ENCODE results near the gene CREB3L2. TPM values are rescaled to one million over a fixed set of nuclear protein-coding genes. Genes with fewer than 3 reads are reported as not detected.

Gene CREB3L2
- total RNA-seq, 2 donors from 2014 or later: 32.9 to 33.6 TPM

DNA sequence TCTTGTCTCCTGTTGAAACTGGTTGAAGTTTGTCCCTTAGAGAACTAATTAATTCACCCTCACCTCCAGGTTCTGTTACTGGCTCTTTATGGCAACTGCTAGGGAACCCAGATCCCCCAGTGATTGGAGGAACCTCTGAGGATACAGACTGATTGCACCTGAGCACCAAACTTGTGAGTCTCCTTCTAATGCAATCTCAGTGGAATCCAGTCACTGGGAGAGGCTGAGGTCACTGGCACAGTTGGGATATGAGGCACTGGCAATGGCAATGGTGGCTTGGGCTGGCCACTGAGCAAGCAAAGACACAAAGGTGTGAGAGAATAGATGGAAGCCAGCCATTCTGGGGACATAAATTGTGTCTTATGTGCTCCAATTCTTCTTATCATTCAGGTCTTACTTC is 149.8 kb downstream of the CREB3L2 start:
- Mint-ChIP-seq H3K27me3 (peaks cover 17% of the 10 kb centered on the region), H3K4me1 (no peaks in the 10 kb centered on the region), H3K27ac (no peak overlapping the region), H3K4me3 (no peak overlapping the region), H3K36me3 (ENCODE audit: low read depth) (no peaks in the 10 kb centered on the region)
- ATAC-seq (no peak), DNase-seq (no peak)
- H3K9me3 ChIP-seq (ENCODE audit: control insufficient read depth, low read length, poor library complexity, severe bottlenecking): no peaks in the 10 kb centered on the region

GRCh38 chr7:137850972-137851945 is 150.6 kb downstream of the CREB3L2 start:
- Mint-ChIP-seq H3K27me3 (peaks cover 18% of the 10 kb centered on the region), H3K36me3 (ENCODE audit: low read depth) (no peaks in the 10 kb centered on the region), H3K4me1 (no peaks in the 10 kb centered on the region), H3K4me3 (no peak overlapping the region), H3K27ac (no peak overlapping the region)
- H3K9me3 ChIP-seq (ENCODE audit: control insufficient read depth, low read length, poor library complexity, severe bottlenecking): no peaks in the 10 kb centered on the region
- ATAC-seq (no peak), DNase-seq (no peak)

DNA sequence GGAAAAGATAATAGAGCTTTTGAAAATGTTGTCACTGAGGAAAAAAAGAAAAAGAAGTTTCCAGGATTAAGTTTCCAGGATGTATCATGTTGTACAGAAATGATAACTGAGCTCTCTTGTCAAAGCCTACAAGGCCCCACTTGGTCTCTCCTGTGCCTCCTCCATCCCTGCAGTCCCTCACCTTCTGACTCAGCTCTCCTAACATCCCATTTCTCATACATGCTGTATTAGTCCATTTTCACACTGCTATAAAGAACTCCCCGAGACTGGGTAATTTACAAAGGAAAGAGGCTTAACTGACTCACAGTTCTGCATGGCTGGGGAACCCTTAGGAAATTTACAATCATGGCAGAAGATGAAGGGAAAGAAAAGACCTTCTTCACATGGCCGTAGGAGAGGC is 151.3 kb downstream of the CREB3L2 start:
- Mint-ChIP-seq H3K27me3 (peaks cover 25% of the 10 kb centered on the region), H3K4me1 (peaks cover 2% of the 10 kb centered on the region), H3K4me3 (no peak overlapping the region), H3K27ac (no peak overlapping the region), H3K36me3 (ENCODE audit: low read depth) (no peaks in the 10 kb centered on the region)
- H3K9me3 ChIP-seq (ENCODE audit: control insufficient read depth, low read length, poor library complexity, severe bottlenecking): no peaks in the 10 kb centered on the region
- ATAC-seq: no peak
- no peak for DNase-seq

- Mint-ChIP-seq H3K27me3 (peaks cover 50% of the 10 kb centered on the region), H3K36me3 (ENCODE audit: low read depth) (peaks cover 5% of the 10 kb centered on the region), H3K4me3 (no peak overlapping the region), H3K27ac (no peak overlapping the region), H3K4me1 (peaks cover 2% of the 10 kb centered on the region)
- ATAC-seq: no peak
- no peak for DNase-seq
- H3K9me3 ChIP-seq (ENCODE audit: control insufficient read depth, low read length, poor library complexity, severe bottlenecking): no peaks in the 10 kb centered on the region
Observed at GRCh38 chr7:137848095-137848494, 153.8 kb downstream of the CREB3L2 start.

DNA sequence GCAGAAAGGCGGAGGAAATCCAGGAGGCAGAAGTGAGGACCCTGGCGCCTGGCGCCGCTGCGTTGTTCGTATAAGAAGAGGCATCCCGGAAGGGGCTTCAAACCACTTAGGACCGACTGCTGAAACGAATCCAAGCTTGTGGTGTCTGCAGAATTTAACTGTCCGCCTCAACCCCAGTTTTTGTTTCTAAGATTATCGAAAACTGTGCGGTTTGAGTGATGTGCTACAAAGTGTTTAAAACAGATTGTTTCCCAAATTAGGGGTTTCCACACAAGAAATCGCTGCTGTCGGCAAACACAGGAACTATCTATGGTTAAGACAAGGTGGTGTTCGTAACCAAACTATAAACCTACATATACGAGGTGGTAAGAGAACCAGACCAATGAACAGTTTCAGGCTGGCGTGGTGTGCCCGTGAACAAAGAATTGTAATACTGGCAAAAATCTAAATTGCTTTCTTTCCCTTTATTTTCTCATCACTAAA is 154.3 kb downstream of the CREB3L2 start:
- H3K4me3 Mint-ChIP-seq: no peak overlapping the region
- ATAC-seq: no peak
- H3K36me3 Mint-ChIP-seq (ENCODE audit: low read depth): peaks cover 5% of the 10 kb centered on the region
- no peaks in the 10 kb centered on the region for H3K9me3 ChIP-seq (ENCODE audit: control insufficient read depth, low read length, poor library complexity, severe bottlenecking)
- H3K4me1 Mint-ChIP-seq: peaks cover 2% of the 10 kb centered on the region
- H3K27ac Mint-ChIP-seq: no peak overlapping the region
- H3K27me3 Mint-ChIP-seq: peaks cover 54% of the 10 kb centered on the region
- DNase-seq: no peak

GRCh38 chr7:137846827-137847567 is 154.9 kb downstream of the CREB3L2 start, which contains the start of gene DGKI:
Gene DGKI (minus strand): TSS chr7:137846974.
- Mint-ChIP-seq H3K4me1 (peaks cover 2% of the 10 kb centered on the region), H3K27me3 (peaks cover 60% of the 10 kb centered on the region), H3K27ac (no peak within 1 kb of the TSS), H3K4me3 (peak within 1 kb of the TSS; percentile 85), H3K36me3 (ENCODE audit: low read depth) (peaks cover 5% of the 10 kb centered on the region)
- no peak for ATAC-seq
- no peak for DNase-seq
- H3K9me3 ChIP-seq (ENCODE audit: control insufficient read depth, low read length, poor library complexity, severe bottlenecking): no peaks in the 10 kb centered on the region

- no peaks in the 10 kb centered on the region for H3K9me3 ChIP-seq (ENCODE audit: control insufficient read depth, low read length, poor library complexity, severe bottlenecking)
- ATAC-seq (peak; percentile 58), DNase-seq (no peak)
- Mint-ChIP-seq H3K4me3 (no peak overlapping the region), H3K36me3 (ENCODE audit: low read depth) (peaks cover 5% of the 10 kb centered on the region), H3K4me1 (peaks cover 2% of the 10 kb centered on the region), H3K27ac (no peak overlapping the region), H3K27me3 (peaks cover 65% of the 10 kb centered on the region)
Observed at GRCh38 chr7:137846549-137846826, 155.4 kb downstream of the CREB3L2 start.

DNA sequence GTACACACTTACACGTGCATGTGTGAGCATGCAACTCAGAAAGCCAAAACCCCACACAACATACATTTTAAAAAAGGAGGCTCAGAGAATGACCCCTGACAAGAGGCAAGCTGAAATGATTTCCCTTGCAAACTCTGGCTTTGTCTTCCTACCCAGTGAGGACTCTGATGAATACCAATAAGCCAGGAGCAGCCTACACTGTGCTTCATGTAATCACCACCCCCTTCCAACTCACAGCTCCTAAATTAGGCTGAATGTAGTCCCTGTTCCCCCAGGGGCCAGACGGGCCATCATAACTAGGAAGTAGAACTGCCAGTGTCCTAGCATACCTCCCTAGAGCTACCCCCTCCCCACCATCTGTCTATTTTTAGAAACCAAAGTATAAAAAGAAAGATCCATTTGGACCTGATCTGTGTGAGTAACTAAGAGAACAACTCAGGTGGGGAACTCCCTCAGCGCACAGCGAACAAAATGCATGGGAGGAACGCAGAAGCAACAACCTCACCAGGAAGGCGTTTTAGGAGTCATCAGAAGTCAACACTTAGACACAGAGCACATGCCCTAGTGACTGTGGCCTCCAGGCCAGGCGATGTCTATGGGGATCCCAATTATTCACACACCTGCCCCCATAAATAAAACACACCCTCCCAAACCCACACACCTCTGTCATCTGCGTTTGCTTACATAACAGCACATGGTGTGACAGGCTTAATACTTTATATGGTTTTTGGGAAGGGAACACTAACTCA is 157.0 kb downstream of the CREB3L2 start:
- ATAC-seq (no peak), DNase-seq (no peak)
- Mint-ChIP-seq H3K27me3 (peaks cover 73% of the 10 kb centered on the region), H3K36me3 (ENCODE audit: low read depth) (peaks cover 5% of the 10 kb centered on the region), H3K27ac (no peak overlapping the region), H3K4me1 (peaks cover 2% of the 10 kb centered on the region), H3K4me3 (no peak overlapping the region)
- H3K9me3 ChIP-seq (ENCODE audit: control insufficient read depth, low read length, poor library complexity, severe bottlenecking): no peaks in the 10 kb centered on the region

- Mint-ChIP-seq H3K4me1 (no peaks in the 10 kb centered on the region), H3K4me3 (no peak overlapping the region), H3K27me3 (peaks cover 76% of the 10 kb centered on the region), H3K36me3 (ENCODE audit: low read depth) (peaks cover 8% of the 10 kb centered on the region), H3K27ac (no peak overlapping the region)
- H3K9me3 ChIP-seq (ENCODE audit: control insufficient read depth, low read length, poor library complexity, severe bottlenecking): no peaks in the 10 kb centered on the region
- DNase-seq (no peak), ATAC-seq (no peak)
Observed at GRCh38 chr7:137839903-137840779, 161.7 kb downstream of the CREB3L2 start.

DNA sequence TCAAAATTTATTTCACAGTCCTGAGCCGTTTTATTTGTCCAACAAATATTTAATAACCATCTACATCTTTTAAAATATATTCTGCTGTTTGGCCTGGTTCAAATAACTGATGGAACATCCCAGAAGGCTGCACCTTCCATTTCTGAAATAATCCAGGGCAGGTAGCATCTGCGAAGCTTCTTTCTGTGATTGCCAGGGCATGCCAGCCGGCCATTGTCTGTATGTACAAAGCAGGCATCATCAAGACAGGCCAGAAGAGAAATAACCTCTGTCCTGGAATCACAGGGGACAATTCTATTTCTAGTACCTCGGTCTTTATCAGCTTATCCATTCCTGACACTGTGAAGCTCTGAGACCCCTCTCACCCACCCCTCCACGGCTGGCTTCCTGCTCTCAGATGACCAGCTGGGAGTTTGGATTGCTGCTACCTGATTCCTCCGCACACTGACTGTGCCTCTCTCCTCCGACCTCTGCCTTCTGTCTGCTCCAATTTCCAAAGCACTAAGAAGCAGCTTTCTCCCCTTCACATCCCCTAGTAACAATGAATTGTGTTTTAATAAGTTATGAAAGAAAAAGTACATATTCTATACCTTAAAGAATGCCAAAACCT is 163.1 kb downstream of the CREB3L2 start:
- DNase-seq (no peak), ATAC-seq (no peak)
- Mint-ChIP-seq H3K27me3 (peaks cover 63% of the 10 kb centered on the region), H3K27ac (no peak overlapping the region), H3K4me3 (no peak overlapping the region), H3K4me1 (no peaks in the 10 kb centered on the region), H3K36me3 (ENCODE audit: low read depth) (peaks cover 4% of the 10 kb centered on the region)
- H3K9me3 ChIP-seq (ENCODE audit: control insufficient read depth, low read length, poor library complexity, severe bottlenecking): no peaks in the 10 kb centered on the region

GRCh38 chr7:137836541-137836940 is 165.3 kb downstream of the CREB3L2 start:
- H3K9me3 ChIP-seq (ENCODE audit: control insufficient read depth, low read length, poor library complexity, severe bottlenecking): no peaks in the 10 kb centered on the region
- Mint-ChIP-seq H3K27me3 (peaks cover 41% of the 10 kb centered on the region), H3K36me3 (ENCODE audit: low read depth) (peaks cover 3% of the 10 kb centered on the region), H3K4me1 (no peaks in the 10 kb centered on the region), H3K27ac (no peak overlapping the region), H3K4me3 (no peak overlapping the region)
- DNase-seq (no peak), ATAC-seq (no peak)

DNA sequence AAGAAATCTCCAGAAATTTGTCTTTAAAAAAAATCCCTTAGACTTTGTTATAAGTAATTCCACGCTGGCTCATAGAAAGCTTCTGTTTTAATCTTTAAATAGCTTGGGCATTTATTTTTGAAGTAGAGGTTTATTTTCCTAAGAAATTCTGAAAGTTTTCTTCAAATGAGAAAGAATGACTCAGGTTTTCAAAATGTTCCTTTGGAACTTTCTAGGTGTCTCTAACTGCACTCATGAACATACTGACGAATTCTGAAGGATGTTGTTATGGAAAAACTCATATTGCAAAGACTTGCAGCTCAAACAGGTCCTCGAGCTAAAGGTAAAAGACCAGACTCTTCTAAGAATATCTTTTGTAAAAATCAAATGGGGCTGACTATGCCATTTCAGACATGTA is 165.8 kb downstream of the CREB3L2 start:
- H3K4me3 Mint-ChIP-seq: no peak overlapping the region

More for the DNA sequence above, 165.8 kb downstream of the CREB3L2 start:
- DNase-seq: no peak
- Mint-ChIP-seq H3K4me1 (no peaks in the 10 kb centered on the region), H3K27me3 (peaks cover 39% of the 10 kb centered on the region), H3K27ac (no peak overlapping the region), H3K36me3 (ENCODE audit: low read depth) (peaks cover 3% of the 10 kb centered on the region)
- H3K9me3 ChIP-seq (ENCODE audit: control insufficient read depth, low read length, poor library complexity, severe bottlenecking): no peaks in the 10 kb centered on the region
- no peak for ATAC-seq

All from T-helper 17 cell (primary cell).